ENCODE results near the gene USHBP1. TPM values are rescaled to one million over a fixed set of nuclear protein-coding genes. Genes with fewer than 3 reads are reported as not detected.

USHBP1 gene
- total and polyA plus RNA-seq, 4 donors: 6.2 to 12.3 (median 11.6) TPM

- ATAC-seq (ENCODE audit: insufficient read depth, low FRiP score) (peak; percentile 96), DNase-seq (peak; percentile 98 to 99 (median 99))
- WGBS, 2 donors: 0 to 1% methylated on average over 27 of the region's 27 CpGs
- H3K9me3 ChIP-seq (ENCODE audit: control insufficient read depth in 4 of 4, insufficient read depth in 3 of 4, low read length in 3 of 4): no peaks in the 10 kb centered on the region
- TF ChIP-seq CTCF (IDR thresholded peaks at IDR 0.05; ENCODE audit: control extremely low read depth, extremely low read depth): no peak
- peak within 1 kb of the TSS; percentile 65 to 78 for H3K9ac ChIP-seq (ENCODE audit: insufficient read depth in 1 of 2, low read length in 2 of 2)
- H3K27me3 ChIP-seq (ENCODE audit: control insufficient read depth in 3 of 3, insufficient read depth in 3 of 3, low read length in 2 of 3): no peaks in the 10 kb centered on the region
- peak within 1 kb of the TSS; percentile 76 to 81 for H3K27ac ChIP-seq (ENCODE audit: low read depth in 1 of 2, low read length in 1 of 2)
- H3K4me1 ChIP-seq (ENCODE audit: control insufficient read depth in 5 of 5, insufficient read depth in 5 of 5, low read length in 5 of 5): peaks cover 0 to 6% (median 0%) of the 10 kb centered on the region in 5 donors
- peaks cover 3 to 14% (median 11%) of the 10 kb centered on the region in 4 donors for H3K36me3 ChIP-seq (ENCODE audit: control insufficient read depth in 4 of 4, insufficient read depth in 4 of 4, low read length in 4 of 4)
- peak within 1 kb of the TSS; percentile 88 for H3K4me3 ChIP-seq
Observed at GRCh38 chr19:17266975-17267788, 2.6 kb upstream of the USHBP1 start, which contains the start of gene BABAM1. BABAM1 (plus strand) TSS chr19:17267443; CDS start chr19:17268807, 1,364 bp downstream.

GRCh38 chr19:17266589-17266974 lies 2.0 kb upstream of the USHBP1 start:
- TF ChIP-seq CTCF (IDR thresholded peaks at IDR 0.05; ENCODE audit: control extremely low read depth, extremely low read depth): no peak
- H3K27ac ChIP-seq (ENCODE audit: low read depth in 1 of 2, low read length in 1 of 2): no peak overlapping the region
- H3K4me1 ChIP-seq (ENCODE audit: control insufficient read depth in 5 of 5, insufficient read depth in 5 of 5, low read length in 5 of 5): peaks cover 0 to 6% (median 0%) of the 10 kb centered on the region in 5 donors
- ATAC-seq (ENCODE audit: insufficient read depth, low FRiP score) (no peak), DNase-seq (no peak)
- H3K9me3 ChIP-seq (ENCODE audit: control insufficient read depth in 4 of 4, insufficient read depth in 3 of 4, low read length in 3 of 4): no peaks in the 10 kb centered on the region
- H3K4me3 ChIP-seq: no peak overlapping the region
- H3K36me3 ChIP-seq (ENCODE audit: control insufficient read depth in 4 of 4, insufficient read depth in 4 of 4, low read length in 4 of 4): peaks cover 3 to 13% (median 8%) of the 10 kb centered on the region in 4 donors
- WGBS, 2 donors: 57 to 62% methylated on average over 12 of the region's 12 CpGs
- H3K27me3 ChIP-seq (ENCODE audit: control insufficient read depth in 3 of 3, insufficient read depth in 3 of 3, low read length in 2 of 3): no peaks in the 10 kb centered on the region
- no peak overlapping the region for H3K9ac ChIP-seq (ENCODE audit: insufficient read depth in 1 of 2, low read length in 2 of 2)

- no peak overlapping the region for H3K4me3 ChIP-seq
- no peak for ATAC-seq (ENCODE audit: insufficient read depth, low FRiP score)
- no peak for DNase-seq
- TF ChIP-seq CTCF (IDR thresholded peaks at IDR 0.05; ENCODE audit: control extremely low read depth, extremely low read depth): no peak
- H3K4me1 ChIP-seq (ENCODE audit: control insufficient read depth in 5 of 5, insufficient read depth in 5 of 5, low read length in 5 of 5): peaks cover 0 to 6% (median 0%) of the 10 kb centered on the region in 5 donors
- H3K27me3 ChIP-seq (ENCODE audit: control insufficient read depth in 3 of 3, insufficient read depth in 3 of 3, low read length in 2 of 3): no peaks in the 10 kb centered on the region
- H3K9me3 ChIP-seq (ENCODE audit: control insufficient read depth in 4 of 4, insufficient read depth in 3 of 4, low read length in 3 of 4): no peaks in the 10 kb centered on the region
- H3K36me3 ChIP-seq (ENCODE audit: control insufficient read depth in 4 of 4, insufficient read depth in 4 of 4, low read length in 4 of 4): peaks cover 3 to 10% (median 3%) of the 10 kb centered on the region in 4 donors
- 94 to 95% methylated on average over 7 of the region's 7 CpGs for WGBS, 2 donors
- H3K27ac ChIP-seq (ENCODE audit: low read depth in 1 of 2, low read length in 1 of 2): no peak overlapping the region
- no peak overlapping the region for H3K9ac ChIP-seq (ENCODE audit: insufficient read depth in 1 of 2, low read length in 2 of 2)
Observed at GRCh38 chr19:17266026-17266425, 1.5 kb upstream of the USHBP1 start.

Measured in lung (tissue), 12 donors.